Measurements from ENCODE around the gene ATP1A1. TPM values are rescaled to one million over a fixed set of nuclear protein-coding genes. Genes with fewer than 3 reads are reported as not detected.

ATP1A1 gene
- total and polyA plus RNA-seq, 4 experiments from 2014 or later = 46.5 to 256 (median 163) TPM

DNA sequence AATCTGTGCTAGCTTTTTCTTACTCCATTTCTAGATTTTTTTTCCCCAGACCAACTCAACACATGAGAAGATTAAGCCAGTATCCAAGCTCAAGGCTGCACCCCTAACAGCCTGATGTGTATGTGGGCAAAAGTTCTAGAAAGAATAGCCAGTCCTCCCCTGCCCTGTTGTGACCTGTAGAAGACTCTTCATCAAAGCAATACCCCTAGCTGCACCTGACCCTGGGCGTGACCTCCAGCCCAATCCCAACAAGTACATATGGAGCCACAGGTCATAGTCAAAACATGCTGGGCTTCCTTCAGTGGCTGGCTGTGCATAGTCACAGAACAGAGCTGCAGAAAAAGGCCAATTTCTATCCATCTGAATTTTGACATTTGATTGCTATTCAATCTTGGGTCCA lies 72.5 kb downstream of the ATP1A1 start:
- Mint-ChIP-seq H3K27me3 (peaks cover 12 to 13% of the 10 kb centered on the region in 2 donors), H3K9me3 (peaks cover 0 to 2% (median 0%) of the 10 kb centered on the region in 8 donors), H3K4me3 (no peak overlapping the region), H3K27ac (no peak overlapping the region), H3K4me1 (no peaks in the 10 kb centered on the region), H3K36me3 (no peaks in the 10 kb centered on the region)
- H3K4me3 ChIP-seq (ENCODE audit: low read length in 2 of 2) = no peak overlapping the region
- CTCF ChIA-PET (ENCODE audit: partially characterized antibody) = no interaction called here
- no peaks in the 10 kb centered on the region for H3K36me3 ChIP-seq (ENCODE audit: insufficient read depth, low read length)
- no peak for DNase-seq
- intact Hi-C loops (cut with micrococcal nuclease) = no loop called here
- H3K27ac ChIP-seq (ENCODE audit: low read depth, low read length) = no peak overlapping the region
- no peaks in the 10 kb centered on the region for H3K4me1 ChIP-seq (ENCODE audit: insufficient read depth, low read length)
- no peaks in the 10 kb centered on the region for H3K27me3 ChIP-seq (ENCODE audit: insufficient read depth, low read length)
- H3K9me3 ChIP-seq (ENCODE audit: control insufficient read depth in 1 of 2, low read length in 2 of 2) = no peaks in the 10 kb centered on the region
- POLR2A ChIA-PET (ENCODE audit: partially characterized antibody) = no interaction called here

DNA sequence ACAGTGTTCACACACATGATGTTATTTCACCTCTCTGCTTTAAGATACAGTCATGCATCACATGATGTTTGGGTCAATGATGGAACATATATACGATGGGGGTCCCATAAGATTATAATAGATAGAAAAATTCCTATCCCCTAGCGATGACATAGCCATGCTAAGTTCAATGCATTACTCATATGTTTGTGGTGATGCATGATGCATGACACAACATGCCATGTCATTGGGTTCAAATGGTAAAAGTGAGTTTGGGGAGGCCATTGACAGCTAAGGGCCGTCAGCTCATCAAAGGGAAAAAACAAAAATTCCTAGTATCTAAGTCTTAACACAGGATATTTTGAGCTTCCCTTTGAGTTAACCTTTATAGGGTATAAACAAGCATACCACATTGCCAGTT lies 73.6 kb downstream of the ATP1A1 start:
- Mint-ChIP-seq H3K9me3 (peaks cover 0 to 2% (median 0%) of the 10 kb centered on the region in 8 donors), H3K27me3 (peaks cover 8 to 11% of the 10 kb centered on the region in 2 donors), H3K4me3 (no peak overlapping the region), H3K4me1 (no peaks in the 10 kb centered on the region), H3K36me3 (no peaks in the 10 kb centered on the region), H3K27ac (no peak overlapping the region)
- H3K9me3 ChIP-seq (ENCODE audit: control insufficient read depth in 1 of 2, low read length in 2 of 2) = no peaks in the 10 kb centered on the region
- intact Hi-C loops (cut with micrococcal nuclease) = no loop called here
- no peaks in the 10 kb centered on the region for H3K27me3 ChIP-seq (ENCODE audit: insufficient read depth, low read length)
- H3K4me1 ChIP-seq (ENCODE audit: insufficient read depth, low read length) = no peaks in the 10 kb centered on the region
- ChIA-PET POLR2A (ENCODE audit: partially characterized antibody) (no interaction called here), CTCF (ENCODE audit: partially characterized antibody) (interaction anchor here (0.6 to 1.2 kb wide), 2 partner anchors 39 to 49 kb away, joined by 3 to 4 read pairs; no protein-coding TSS in a partner anchor)
- H3K36me3 ChIP-seq (ENCODE audit: insufficient read depth, low read length) = no peaks in the 10 kb centered on the region
- no peak for DNase-seq
- no peak overlapping the region for H3K27ac ChIP-seq (ENCODE audit: low read depth, low read length)
- no peak overlapping the region for H3K4me3 ChIP-seq (ENCODE audit: low read length in 2 of 2)

DNA sequence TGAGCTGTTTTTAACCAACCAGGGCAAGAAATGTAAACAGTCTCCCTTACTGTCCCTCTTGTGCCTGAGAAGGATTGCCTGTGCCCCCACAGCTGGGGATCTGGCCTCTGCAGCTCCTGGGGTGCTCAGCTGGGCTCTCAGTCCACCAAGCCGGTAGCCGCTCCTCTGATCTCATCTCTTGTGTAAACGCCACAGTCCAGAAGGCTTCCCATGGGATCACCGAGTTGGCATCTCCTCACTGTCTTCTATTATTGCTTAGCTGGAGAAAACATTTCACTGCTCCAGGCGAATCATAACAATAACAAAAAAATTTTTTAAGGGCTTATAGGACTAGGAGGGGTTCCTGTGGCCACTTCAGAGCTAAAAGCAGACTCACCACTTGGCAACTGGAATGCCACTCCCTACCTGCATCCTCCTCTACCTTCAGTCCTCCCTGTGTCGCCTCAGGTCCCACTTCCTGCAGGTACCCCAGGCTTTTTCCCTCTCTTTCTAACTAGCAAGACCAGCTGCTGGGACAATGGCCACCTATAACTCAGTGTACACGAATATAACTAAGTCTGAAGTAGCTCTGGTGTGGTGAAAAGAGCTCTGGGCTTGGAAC lies 75.8 kb downstream of the ATP1A1 start:
- CTCF ChIA-PET (ENCODE audit: partially characterized antibody) = no interaction called here

DNA sequence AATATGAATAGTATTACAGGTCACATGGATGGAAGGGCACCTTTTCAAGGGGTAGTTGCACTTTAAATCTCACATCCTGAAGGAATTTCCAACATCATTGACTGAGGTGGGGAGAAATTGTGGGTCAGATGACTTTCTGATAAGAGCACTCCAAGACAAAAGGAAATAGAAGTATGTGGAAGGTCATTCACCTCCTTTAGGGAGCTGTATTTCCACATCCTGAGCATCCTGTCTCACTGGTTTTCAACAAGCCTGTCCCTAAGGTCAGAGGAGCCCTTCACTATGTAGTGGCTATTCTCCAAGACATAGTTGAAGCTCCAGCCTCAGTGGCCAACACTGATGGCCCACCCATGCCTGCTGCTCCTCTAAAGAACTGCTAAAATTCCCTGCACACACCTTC lies 76.5 kb downstream of the ATP1A1 start:
- Histone ChIP-seq H3K27ac (ENCODE audit: low read depth, low read length) (no peak overlapping the region), H3K9me3 (ENCODE audit: control insufficient read depth in 1 of 2, low read length in 2 of 2) (no peaks in the 10 kb centered on the region), H3K36me3 (ENCODE audit: insufficient read depth, low read length) (no peaks in the 10 kb centered on the region), H3K27me3 (ENCODE audit: insufficient read depth, low read length) (no peaks in the 10 kb centered on the region), H3K4me1 (ENCODE audit: insufficient read depth, low read length) (no peaks in the 10 kb centered on the region), H3K4me3 (ENCODE audit: low read length in 2 of 2) (no peak overlapping the region)
- intact Hi-C loops (cut with micrococcal nuclease) = no loop called here
- peaks cover 0 to 2% (median 0%) of the 10 kb centered on the region in 8 donors for H3K9me3 Mint-ChIP-seq
- no peak for DNase-seq
- H3K27me3 Mint-ChIP-seq = peaks cover 1 to 3% of the 10 kb centered on the region in 2 donors
- POLR2A ChIA-PET (ENCODE audit: partially characterized antibody) = no interaction called here
- CTCF ChIA-PET (ENCODE audit: partially characterized antibody) = no interaction called here
- no peaks in the 10 kb centered on the region for H3K36me3 Mint-ChIP-seq
- no peak overlapping the region for H3K4me3 Mint-ChIP-seq
- no peaks in the 10 kb centered on the region for H3K4me1 Mint-ChIP-seq
- no peak overlapping the region for H3K27ac Mint-ChIP-seq

More for the DNA sequence above, 75.8 kb downstream of the ATP1A1 start:
- H3K9me3 ChIP-seq (ENCODE audit: control insufficient read depth in 1 of 2, low read length in 2 of 2) = no peaks in the 10 kb centered on the region
- intact Hi-C loops (cut with micrococcal nuclease) = no loop called here
- no peaks in the 10 kb centered on the region for H3K36me3 ChIP-seq (ENCODE audit: insufficient read depth, low read length)
- Mint-ChIP-seq H3K4me1 (no peaks in the 10 kb centered on the region), H3K27me3 (peaks cover 3 to 4% of the 10 kb centered on the region in 2 donors), H3K36me3 (no peaks in the 10 kb centered on the region), H3K9me3 (peaks cover 0 to 2% (median 0%) of the 10 kb centered on the region in 8 donors), H3K4me3 (no peak overlapping the region), H3K27ac (no peak overlapping the region)
- POLR2A ChIA-PET (ENCODE audit: partially characterized antibody) = no interaction called here
- no peak overlapping the region for H3K27ac ChIP-seq (ENCODE audit: low read depth, low read length)
- no peaks in the 10 kb centered on the region for H3K27me3 ChIP-seq (ENCODE audit: insufficient read depth, low read length)
- no peak overlapping the region for H3K4me3 ChIP-seq (ENCODE audit: low read length in 2 of 2)
- DNase-seq = no peak
- no peaks in the 10 kb centered on the region for H3K4me1 ChIP-seq (ENCODE audit: insufficient read depth, low read length)

DNA sequence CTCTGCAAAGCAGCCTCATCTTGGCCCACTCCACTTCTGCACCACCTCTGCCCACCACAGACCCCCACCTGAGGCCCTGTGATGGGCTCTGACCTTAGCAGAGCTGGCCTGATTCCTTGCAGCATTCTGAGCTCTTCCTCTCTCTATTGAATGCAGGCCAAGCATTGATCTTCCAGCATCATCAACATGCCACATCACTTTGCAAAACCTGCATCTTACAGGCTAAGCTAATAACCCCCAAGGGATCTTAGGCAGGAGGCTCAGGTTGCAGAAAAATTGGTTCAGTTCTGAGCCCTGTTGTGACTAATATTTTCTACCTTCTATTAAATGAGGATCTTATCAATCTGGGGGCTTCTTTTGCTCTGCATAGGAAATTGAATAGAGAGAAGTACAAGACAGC lies 78.7 kb downstream of the ATP1A1 start:
- Mint-ChIP-seq H3K4me1 (no peaks in the 10 kb centered on the region), H3K4me3 (no peak overlapping the region), H3K27me3 (peaks cover 0 to 3% of the 10 kb centered on the region in 2 donors), H3K27ac (no peak overlapping the region), H3K36me3 (no peaks in the 10 kb centered on the region), H3K9me3 (no peaks in the 10 kb centered on the region)
- Histone ChIP-seq H3K27me3 (ENCODE audit: insufficient read depth, low read length) (no peaks in the 10 kb centered on the region), H3K4me3 (ENCODE audit: low read length in 2 of 2) (no peak overlapping the region), H3K4me1 (ENCODE audit: insufficient read depth, low read length) (no peaks in the 10 kb centered on the region), H3K27ac (ENCODE audit: low read depth, low read length) (no peak overlapping the region), H3K36me3 (ENCODE audit: insufficient read depth, low read length) (no peaks in the 10 kb centered on the region), H3K9me3 (ENCODE audit: control insufficient read depth in 1 of 2, low read length in 2 of 2) (no peaks in the 10 kb centered on the region)
- ChIA-PET POLR2A (ENCODE audit: partially characterized antibody) (no interaction called here), CTCF (ENCODE audit: partially characterized antibody) (interaction anchor here (1.9 kb wide), 1 partner anchor 33 kb away, joined by 11 read pairs; no protein-coding TSS in a partner anchor)
- intact Hi-C loops (cut with micrococcal nuclease) = no loop called here
- no peak for DNase-seq

DNA sequence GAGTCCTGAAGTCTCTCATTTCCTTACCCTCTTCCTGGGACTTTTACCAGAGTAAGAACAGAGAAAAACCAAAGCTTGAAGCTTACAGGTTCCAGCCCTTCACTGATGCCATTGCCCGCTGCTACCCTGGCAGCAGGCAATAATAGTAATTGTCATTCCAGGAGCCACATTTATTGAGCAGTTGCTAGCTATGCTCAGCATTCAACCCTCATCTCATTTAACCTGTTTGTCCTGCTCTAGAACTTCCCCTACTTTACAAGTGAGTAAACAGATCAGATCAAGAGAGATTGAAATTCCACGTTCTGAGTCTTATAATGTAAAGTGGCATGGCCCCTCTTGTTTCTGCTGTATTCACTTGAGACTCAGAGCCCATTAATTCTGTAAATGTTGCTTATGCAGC lies 80.4 kb downstream of the ATP1A1 start:
- Histone ChIP-seq H3K36me3 (ENCODE audit: insufficient read depth, low read length) (no peaks in the 10 kb centered on the region), H3K27ac (ENCODE audit: low read depth, low read length) (no peak overlapping the region), H3K27me3 (ENCODE audit: insufficient read depth, low read length) (no peaks in the 10 kb centered on the region), H3K4me3 (ENCODE audit: low read length in 2 of 2) (no peak overlapping the region), H3K4me1 (ENCODE audit: insufficient read depth, low read length) (no peaks in the 10 kb centered on the region), H3K9me3 (ENCODE audit: control insufficient read depth in 1 of 2, low read length in 2 of 2) (no peaks in the 10 kb centered on the region)
- intact Hi-C loops (cut with micrococcal nuclease) = no loop called here
- H3K9me3 Mint-ChIP-seq = no peaks in the 10 kb centered on the region
- ChIA-PET CTCF (ENCODE audit: partially characterized antibody) (no interaction called here), POLR2A (ENCODE audit: partially characterized antibody) (no interaction called here)
- no peaks in the 10 kb centered on the region for H3K27me3 Mint-ChIP-seq
- no peaks in the 10 kb centered on the region for H3K4me1 Mint-ChIP-seq
- H3K4me3 Mint-ChIP-seq = no peak overlapping the region
- H3K27ac Mint-ChIP-seq = no peak overlapping the region
- DNase-seq = no peak
- H3K36me3 Mint-ChIP-seq = no peaks in the 10 kb centered on the region

DNA sequence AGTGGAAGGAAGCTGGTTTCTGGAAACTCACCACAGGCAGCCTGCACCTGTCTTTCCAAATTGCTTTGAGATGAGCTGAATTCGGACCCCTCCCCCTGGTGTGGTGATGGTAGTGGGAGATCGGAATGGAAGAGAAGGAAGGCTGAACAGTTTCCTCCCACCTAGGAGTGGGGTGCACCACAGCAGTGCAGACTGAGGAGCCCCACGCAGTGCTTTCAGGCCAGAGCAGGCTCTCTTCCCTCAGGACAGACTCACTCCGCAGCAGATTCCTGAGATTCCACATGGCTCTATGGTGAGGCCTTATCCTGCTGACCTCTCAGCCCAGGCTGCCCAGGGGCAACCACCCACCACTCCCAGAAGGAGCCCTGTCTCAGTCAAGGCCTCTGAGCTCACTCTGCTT lies 80.9 kb downstream of the ATP1A1 start:
- ChIA-PET CTCF (ENCODE audit: partially characterized antibody) (no interaction called here), POLR2A (ENCODE audit: partially characterized antibody) (no interaction called here)
- Histone ChIP-seq H3K36me3 (ENCODE audit: insufficient read depth, low read length) (no peaks in the 10 kb centered on the region), H3K27me3 (ENCODE audit: insufficient read depth, low read length) (no peaks in the 10 kb centered on the region), H3K27ac (ENCODE audit: low read depth, low read length) (no peak overlapping the region), H3K9me3 (ENCODE audit: control insufficient read depth in 1 of 2, low read length in 2 of 2) (no peaks in the 10 kb centered on the region), H3K4me1 (ENCODE audit: insufficient read depth, low read length) (no peaks in the 10 kb centered on the region), H3K4me3 (ENCODE audit: low read length in 2 of 2) (no peak overlapping the region)
- Mint-ChIP-seq H3K4me3 (no peak overlapping the region), H3K36me3 (no peaks in the 10 kb centered on the region), H3K27me3 (no peaks in the 10 kb centered on the region), H3K27ac (peak overlapping the region in 1 of 7 donors; percentile 52), H3K9me3 (no peaks in the 10 kb centered on the region), H3K4me1 (no peaks in the 10 kb centered on the region)
- DNase-seq = no peak
- intact Hi-C loops (cut with micrococcal nuclease) = no loop called here

Measured in CD4-positive, alpha-beta memory T cell (primary cell).